UCSD-AML1 (cell line): ENCODE data around the gene SERPINA7.
"Not testable (repeated sequence)": the region's sequence is repeated elsewhere in the genome, so short reads cannot be mapped to it uniquely, and the experiment has no call there.

Source experiments
- DNase-seq: peaks from one replicate; lab custom pipeline; 2025; ENCODE audit not compliant: unreplicated experiment; lab: John Stamatoyannopoulos, UW

The SERPINA7 gene, protein sequence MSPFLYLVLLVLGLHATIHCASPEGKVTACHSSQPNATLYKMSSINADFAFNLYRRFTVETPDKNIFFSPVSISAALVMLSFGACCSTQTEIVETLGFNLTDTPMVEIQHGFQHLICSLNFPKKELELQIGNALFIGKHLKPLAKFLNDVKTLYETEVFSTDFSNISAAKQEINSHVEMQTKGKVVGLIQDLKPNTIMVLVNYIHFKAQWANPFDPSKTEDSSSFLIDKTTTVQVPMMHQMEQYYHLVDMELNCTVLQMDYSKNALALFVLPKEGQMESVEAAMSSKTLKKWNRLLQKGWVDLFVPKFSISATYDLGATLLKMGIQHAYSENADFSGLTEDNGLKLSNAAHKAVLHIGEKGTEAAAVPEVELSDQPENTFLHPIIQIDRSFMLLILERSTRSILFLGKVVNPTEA

DNA sequence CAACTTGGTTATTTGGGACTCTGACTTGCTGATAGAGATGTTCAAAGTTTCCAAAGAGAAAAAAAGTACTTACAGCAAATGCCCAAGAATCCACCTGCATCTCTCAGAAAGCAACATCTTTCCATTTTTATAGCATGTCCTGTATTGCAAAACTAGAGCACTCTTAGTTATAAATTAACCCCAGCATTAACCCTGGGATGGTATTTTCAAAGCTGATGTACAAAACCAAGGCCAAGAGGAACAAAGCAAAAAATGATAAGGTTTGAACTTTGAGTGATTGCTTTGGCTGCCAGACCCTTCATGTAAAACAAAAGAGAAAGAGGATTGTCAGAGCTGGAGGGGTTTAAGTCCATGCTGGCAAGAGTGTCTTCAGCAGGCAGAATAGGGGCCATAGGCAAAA lies at the start of gene SERPINA7:
Gene SERPINA7, minus strand, starts transcription at position 103 of the 400 bp plus-strand sequence. CDS start 1,669 bp downstream, outside the sequence.
- no peak for DNase-seq

DNA sequence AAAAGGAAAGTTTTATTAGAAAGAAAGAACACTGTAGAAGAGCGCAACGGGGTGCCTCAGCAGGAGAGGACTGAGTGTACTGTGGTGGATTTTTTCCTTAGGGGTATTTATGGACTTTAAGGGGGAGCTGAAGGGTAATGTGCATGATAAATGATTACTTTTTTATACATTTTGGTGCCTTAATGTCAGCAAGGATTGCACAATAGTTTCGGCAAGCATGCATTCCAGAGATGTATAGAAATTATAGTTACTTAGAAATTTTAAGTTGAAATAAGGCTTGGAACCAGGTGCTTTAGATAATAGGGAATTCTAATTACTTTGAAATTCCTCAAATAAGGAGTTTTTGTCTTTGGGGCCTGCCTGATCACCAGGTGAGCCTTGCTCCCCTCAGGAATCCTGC lies 30.5 kb upstream of the SERPINA7 start:
- no peak for DNase-seq

DNA sequence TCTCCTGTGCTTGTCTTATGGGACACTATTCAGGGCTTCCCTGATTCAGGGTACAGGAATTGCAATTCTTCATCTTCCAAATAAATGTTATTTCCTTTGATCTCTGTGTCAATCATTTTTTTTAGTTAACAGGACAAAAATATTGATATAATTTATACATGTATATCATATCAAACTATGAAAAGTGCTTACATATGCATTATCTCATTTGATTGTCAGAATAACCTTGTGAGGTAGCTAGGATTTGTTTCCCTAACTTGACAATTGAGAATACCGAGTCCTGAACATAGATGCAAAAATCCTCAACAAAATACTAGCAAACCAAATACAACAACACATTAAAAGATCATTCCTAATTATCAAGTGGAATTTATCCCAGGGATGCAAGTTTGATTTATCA lies 11.5 kb upstream of the SERPINA7 start:
- no peak for DNase-seq

DNA sequence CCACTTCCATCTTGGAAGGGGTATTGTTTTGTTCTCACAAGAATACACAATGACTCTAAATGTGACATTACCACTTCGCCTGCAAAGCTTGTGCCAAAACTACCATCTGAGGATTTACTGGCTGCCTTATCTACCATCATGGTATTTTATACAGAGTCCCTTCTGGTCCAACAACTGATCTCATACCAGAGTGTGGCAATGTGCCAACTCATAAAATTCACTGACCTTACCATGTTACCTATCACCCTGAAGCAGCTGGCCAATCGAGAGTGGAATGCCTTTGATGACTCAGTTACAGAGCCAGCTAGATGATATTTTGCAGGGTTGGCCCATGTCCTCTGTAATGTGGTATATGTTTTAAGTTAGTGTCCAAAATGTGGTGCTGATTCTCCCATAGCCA lies 3.8 kb upstream of the SERPINA7 start:
- no peak for DNase-seq

DNA sequence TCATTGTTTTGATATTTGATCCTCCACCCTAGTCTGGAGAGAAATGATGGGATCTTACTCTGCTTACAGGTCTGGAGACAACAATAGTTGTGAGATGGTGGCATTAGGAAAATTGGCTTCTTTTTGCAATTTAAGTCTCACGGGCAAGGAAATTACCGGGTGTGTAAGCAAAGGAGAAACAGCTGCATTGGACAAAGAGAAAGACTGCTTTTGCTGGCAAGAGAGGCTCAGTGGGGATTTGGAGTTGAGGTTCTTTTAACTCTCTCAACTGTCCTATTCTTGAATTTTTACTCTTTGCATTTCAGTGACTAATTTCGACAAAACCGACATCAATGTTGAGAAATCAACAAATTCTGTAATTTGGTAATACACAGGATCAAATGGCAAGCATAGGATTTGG lies 2.3 kb upstream of the SERPINA7 start:
- no peak for DNase-seq

DNA sequence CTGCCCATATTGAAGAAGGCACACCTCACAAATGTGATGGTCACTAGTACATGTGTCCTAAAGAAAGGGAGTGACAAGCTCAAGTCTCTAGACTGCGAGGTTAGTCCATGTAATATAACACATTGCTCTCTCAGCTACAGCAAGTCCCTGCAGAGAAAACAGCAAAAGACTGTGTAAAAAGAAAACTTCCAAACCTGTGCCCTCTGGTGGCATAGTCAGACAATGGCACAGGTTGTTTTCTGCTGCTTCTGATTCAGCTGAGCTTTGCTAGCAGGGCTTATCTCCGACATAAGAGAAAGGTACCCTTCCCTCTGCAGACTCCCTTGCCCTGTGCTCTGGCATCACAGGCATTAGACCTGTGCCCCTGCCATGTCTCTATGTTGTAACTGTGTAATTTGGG lies 1.4 kb upstream of the SERPINA7 start:
- peak; percentile 9 for DNase-seq

DNA sequence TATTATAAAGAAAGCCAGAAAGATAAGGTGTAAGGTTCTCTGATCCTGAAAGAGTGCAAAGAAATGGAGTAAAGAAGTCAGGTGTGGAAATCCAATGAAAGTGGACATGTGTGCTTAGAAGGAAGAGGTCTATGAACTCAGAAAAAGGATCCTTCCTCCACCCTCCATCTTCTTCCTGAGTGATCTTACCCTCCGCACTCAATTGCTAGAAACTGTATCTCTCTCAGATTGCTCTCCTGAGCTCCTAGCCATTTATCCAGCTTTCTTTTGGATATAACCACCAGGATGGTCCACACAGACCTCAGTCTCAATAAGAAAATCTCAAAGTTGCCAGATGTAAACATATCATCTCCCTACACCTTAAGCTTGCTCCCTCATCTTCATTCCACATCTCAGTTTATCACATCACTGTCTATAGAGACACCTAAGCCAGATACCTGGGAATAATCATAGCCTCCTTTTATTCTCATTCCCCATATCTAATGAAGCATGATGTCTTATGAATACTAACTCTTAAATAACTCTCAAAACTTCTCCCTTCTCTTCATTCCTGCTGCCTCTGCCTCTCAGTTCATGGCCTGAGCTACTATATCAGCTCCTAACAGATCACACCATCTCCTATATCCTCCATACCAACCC lies 573 bp downstream of the SERPINA7 start:
- no peak for DNase-seq

DNA sequence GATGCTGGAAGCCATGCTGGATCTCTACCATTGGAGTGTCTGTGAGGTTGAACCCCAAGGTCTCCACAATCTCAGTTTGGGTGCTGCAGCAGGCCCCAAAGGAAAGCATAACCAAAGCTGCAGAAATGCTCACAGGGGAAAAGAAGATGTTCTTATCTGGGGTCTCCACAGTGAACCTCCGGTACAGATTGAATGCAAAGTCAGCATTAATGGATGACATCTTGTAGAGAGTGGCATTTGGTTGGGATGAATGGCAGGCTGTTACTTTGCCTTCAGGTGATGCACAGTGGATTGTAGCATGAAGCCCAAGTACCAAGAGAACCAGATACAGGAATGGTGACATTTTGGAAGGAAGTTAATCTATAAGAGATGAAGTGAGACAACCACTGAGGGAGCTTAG lies 1.8 kb downstream of the SERPINA7 start:
- DNase-seq: no peak

DNA sequence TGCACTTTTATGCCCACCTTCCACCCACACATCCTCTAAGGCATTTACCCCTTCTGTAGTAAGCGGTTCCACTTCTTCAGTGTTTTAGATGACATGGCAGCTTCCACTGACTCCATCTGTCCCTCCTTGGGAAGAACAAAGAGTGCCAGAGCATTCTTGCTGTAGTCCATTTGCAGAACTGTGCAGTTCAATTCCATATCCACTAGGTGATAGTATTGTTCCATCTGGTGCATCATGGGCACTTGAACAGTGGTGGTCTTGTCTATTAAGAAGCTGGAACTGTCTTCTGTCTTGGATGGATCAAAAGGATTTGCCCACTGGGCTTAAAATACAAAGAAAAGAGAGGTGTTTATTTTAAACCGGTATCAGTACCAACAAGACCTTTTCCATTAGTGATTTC lies 3.5 kb downstream of the SERPINA7 start:
- no peak for DNase-seq

DNA sequence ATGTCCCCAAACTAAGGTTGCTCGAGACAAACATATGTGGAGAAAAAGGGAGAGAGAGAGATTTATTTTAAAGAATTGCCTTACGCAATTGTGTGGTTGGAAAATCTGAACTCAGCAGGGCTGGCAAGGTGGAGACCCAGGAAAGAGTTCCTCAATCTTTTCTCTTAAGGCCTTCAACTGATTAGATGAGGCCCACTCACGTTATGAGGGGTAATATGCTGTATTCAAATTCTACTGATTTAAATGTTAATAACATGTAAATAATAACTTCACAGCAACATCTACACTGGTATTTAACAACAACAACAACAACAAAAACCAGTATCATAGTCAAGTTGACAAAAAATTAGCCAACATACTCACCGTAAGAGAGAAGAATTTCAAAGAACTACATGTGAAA lies 14.6 kb downstream of the SERPINA7 start:
- DNase-seq: no peak

DNA sequence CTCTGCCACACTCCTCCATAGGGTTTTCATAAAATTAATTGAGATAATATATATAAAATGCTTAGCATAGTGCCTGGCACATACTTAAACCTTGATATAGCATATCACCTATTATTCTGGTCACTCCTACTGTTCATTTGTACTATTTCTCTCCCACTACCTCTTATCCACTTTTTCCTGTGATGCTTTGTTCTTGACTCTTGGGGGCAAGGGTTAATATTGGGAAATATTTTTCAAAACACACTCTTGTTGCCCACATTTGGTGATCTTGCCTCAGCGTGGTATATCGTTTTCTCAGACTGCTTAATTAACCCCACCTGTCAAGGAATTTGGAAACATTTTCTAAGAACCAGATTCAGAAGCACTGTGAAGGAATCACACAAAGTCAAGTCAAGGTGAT lies 16.3 kb downstream of the SERPINA7 start:
- DNase-seq: no peak

DNA sequence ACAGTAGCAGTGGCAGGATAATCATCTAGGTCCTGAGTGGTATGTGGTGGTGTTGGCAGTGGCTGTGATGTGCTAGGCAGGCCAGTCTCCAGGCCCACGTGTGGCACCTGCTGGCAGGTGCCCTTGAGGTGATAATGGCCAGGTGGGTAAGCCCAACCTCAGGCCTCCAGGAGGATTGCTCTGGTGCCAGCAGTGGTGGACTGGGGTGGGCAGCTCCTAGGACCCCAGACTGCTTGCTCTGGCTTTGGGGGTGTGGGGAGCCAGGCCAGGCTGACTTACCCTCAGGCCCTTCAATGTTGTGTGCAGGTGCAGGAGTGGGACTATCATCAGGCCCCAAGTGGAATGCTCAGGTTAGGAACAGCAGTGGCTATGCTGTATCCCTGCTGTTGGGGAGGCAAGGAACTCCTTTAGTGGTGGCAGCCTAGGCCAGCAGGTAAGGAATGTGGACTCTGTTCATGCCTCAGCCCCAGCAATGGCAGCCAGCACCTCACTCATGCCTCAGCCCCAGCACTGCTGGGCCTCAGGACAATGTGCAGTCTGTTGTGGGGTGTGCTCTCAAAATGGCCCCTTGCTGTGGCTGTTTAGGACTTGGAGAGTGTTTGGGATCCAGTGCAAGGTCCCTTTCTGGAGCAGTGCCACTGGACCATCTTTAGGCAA lies 24.3 kb downstream of the SERPINA7 start:
- DNase-seq: no peak

DNA sequence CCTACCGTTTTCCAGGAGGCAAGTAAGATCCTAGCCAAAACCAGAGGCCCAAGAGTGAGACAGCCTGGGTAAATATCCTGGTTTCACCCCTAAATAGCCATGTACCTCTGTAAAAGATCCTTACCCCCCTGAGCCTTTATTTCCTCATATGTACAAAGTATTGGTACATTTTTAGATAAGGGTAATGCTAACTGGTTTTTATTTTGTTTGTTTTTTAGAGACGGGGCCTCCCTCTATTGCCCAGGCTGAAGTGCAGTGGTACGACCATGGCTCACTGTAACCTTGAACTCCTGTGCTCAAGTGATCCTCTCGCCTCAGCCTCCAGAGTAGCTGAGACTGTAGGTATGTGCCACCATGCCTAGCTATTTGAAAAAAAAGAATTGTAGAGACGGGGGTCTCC lies 29.4 kb downstream of the SERPINA7 start:
- no peak for DNase-seq

DNA sequence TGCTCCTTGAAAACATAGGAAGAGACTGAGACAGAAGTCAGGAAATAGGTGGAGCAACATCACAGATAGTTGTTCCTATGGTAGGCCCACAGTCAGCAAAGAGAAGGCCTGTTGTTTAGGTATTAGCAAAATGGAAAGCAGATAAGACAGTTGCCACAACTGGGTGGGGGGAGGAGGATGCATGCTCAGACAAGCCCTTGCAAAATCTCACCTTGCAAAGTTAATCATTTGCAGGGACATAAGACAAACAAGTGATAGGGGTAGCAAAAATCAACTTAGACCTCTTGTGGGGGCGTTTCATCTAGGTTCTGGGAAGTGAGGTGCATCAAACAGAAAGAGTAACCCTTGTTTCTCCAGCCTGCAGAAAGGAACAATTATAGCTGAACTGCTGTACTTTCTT lies 30.7 kb downstream of the SERPINA7 start:
- DNase-seq: no peak

DNA sequence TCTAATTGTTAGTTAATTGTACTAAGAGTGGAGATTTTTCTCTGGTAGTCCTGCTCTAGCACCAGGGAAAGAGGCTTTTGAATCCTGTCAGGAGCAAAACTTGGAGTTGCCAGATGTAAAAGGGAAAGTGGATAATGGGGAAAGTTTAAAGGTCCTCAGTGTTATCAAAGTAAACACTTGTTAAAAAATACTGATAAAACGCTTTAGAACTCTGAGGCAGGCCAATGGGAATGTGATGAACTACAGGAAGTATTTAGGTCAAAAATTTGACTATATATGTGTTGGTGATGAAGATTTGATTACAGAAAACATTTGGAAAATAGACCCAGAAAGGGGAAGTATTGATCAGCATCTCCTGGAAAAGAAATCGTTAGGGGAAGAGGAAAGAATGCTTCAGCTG lies 32.8 kb downstream of the SERPINA7 start:
- no peak for DNase-seq

DNA sequence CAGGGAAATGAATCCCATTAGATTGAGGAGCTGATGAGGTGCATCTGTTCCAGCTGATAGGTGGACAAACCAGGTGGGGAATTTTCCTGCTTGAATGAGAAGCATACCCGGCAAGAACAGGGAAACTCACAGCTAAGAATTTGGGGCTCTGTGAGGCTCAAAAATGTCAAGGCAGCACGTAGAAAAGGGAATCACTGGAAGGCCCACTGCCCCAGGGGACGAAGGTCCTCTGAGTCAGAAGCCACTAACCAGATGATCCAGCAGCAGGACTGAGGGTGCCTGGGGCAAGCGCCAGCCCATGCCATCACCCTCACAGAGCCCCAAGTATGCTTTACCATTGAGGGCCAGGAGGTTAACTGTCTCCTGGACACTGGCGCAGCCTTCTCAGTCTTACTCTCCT lies 37.9 kb downstream of the SERPINA7 start:
- not testable (repeated sequence) for DNase-seq

DNA sequence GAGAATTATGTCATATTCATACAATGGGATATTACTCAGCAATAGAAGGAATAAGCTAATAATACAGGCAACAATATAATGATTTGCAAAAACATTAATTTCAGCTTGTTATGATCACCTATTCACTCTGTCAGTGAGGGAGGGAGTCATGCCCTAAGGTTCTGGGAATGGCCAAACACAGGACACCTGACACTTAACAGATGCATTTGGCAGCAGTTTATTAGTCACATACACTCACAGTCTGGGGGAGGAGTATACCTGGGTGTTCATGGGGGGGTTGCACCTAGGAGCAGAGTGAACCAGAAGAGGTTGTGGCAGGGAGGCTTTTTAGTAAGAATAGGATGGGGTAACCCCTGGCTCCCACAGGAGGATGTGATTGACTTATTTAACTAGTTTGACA lies 38.3 kb downstream of the SERPINA7 start:
- DNase-seq: no peak

DNA sequence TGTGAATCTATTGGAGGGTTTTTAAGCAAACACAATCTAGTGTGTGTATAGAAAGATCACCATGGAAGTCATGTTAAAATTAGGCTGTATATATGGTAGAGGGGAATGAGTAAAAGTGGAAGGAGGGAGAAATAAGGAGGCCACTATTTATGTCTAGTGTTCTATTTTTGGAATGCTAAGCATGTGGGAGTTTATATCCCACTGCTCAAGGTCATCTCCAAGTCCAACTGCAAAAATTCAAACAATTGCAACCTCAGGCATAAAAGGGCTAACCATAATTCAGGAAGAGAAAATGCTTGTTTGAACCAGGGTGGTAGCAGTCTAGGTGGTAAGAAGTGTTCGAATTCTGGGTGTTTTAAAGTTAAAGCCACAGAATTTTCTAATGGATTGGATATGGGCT lies 39.2 kb downstream of the SERPINA7 start:
- no peak for DNase-seq

DNA sequence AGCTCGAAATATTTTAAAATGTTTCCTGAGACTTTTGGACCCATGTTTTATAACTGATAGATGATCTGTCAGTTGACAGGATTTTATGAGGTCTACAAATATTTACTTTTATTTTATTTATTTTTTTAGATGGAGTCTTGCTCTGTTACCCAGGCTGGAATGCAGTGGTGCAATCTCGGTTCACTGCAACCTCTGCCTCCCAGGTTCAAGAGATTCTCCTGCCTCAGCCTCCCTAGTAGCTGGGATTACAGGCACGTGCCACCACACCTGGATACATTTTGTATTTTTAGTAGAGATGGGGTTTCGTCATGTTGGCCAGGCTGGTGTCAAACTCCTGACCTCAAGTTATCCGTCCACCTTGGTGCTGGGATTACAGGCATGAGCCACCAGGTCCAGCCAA lies 50.0 kb downstream of the SERPINA7 start:
- not testable (repeated sequence) for DNase-seq
